Measurements from ENCODE around the gene SYNGAP1. TPM values are rescaled to one million over a fixed set of nuclear protein-coding genes. Genes with fewer than 3 reads are reported as not detected.
"Not testable (repeated sequence)": the region's sequence is repeated elsewhere in the genome, so short reads cannot be mapped to it uniquely, and the experiment has no call there.

The SYNGAP1 gene
- total RNA-seq: 10 to 100 TPM; 82.3 to 83.9 TPM
- 10.8 to 54.0 reads per million in 2 donors for total RNA-seq

DNA sequence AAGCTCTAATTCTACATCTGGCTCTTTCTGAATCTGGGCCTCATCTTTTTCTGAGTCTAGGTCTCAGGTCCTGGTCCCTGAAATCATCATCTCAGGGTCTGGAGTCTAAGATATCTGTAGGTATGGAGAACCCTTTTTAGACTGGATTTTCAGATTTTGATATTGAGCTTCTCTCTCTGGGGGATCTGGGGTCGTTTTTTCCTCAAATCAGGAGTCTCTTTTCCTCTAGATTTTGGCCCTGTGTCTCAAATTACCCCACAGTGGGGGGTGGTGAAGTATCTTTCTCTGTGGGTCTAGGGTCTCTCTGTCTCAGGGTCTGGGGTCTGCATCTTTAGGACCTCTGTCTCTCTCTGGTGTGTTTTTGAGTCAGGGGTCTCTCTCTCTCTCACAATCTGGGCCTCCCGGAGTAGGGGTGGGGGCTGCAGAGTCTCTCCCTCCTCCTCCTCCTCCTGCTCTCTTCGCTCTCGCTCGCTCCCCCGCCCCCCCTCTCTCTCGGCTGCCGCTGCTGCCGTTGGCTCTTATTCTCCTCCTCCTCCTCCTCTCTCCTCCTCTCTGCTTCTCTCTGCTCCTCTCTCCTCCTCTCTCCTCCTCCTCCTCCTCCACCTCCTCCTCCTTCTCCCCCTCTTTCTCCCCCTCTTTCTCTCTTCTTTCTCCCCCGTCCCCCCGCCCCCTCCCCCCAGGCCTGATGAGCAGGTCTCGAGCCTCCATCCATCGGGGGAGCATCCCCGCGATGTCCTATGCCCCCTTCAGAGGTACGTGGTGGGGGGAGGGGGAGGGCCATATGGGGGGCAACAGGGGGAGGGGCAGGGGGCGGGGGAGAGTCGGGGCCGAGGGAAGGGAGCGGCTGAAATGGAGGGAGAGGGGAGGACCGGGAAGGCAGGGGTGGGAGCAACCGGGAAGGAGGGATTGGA, at the start of gene SYNGAP1:
SYNGAP1 (plus strand) TSS at position 486 of the 911 bp plus-strand sequence; CDS start at position 686, 200 bp downstream.
- Mint-ChIP-seq H3K36me3 (ENCODE audit: low read depth) (peaks cover 3% of the 10 kb centered on the region), H3K4me1 (peaks cover 74% of the 10 kb centered on the region), H3K4me3 (peak within 1 kb of the TSS; percentile 97), H3K27me3 (no peaks in the 10 kb centered on the region), H3K27ac (peak within 1 kb of the TSS; percentile 100)
- no peaks in the 10 kb centered on the region for H3K9me3 ChIP-seq (ENCODE audit: control insufficient read depth, low read length, poor library complexity, severe bottlenecking)
- DNase-seq: peak in 1 of 3 donors; percentile 29
- no peak for ATAC-seq

DNA sequence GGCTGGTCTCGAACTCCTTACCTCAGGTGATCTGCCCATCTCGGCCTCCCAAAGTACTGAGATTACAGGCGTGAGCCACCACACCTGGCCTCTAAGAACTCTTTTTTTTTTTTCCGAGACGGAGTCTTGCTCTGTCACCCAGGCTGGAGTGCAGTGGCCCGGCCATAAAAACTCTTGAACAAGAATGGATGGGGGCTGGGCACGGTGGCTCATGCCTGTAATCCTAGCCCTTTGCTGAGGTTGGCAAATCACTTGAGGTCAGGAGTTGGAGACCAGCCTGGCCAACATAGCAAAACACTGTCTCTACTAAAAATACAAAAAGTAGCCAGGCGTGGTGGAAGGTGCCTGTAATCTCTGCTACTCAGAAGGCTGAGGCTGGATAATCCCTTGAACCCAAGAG, 48.0 kb upstream of the SYNGAP1 start:
- H3K4me1 Mint-ChIP-seq; H3K36me3 Mint-ChIP-seq (ENCODE audit: low read depth); ATAC-seq; H3K27me3 Mint-ChIP-seq; H3K9me3 ChIP-seq (ENCODE audit: control insufficient read depth, low read length, poor library complexity, severe bottlenecking); H3K4me3 Mint-ChIP-seq; DNase-seq; H3K27ac Mint-ChIP-seq: not testable (repeated sequence)

GRCh38 chr6:33372526-33373123, 47.2 kb upstream of the SYNGAP1 start:
- H3K4me1 Mint-ChIP-seq: peaks cover 10% of the 10 kb centered on the region

GRCh38 chr6:33373960-33374910, 45.6 kb upstream of the SYNGAP1 start:
- Mint-ChIP-seq H3K4me3 (peak overlapping the region; percentile 58), H3K27me3 (no peaks in the 10 kb centered on the region), H3K4me1 (peaks cover 10% of the 10 kb centered on the region), H3K27ac (peak overlapping the region; percentile 34), H3K36me3 (ENCODE audit: low read depth) (no peaks in the 10 kb centered on the region)
- DNase-seq (no peak), ATAC-seq (no peak)
- H3K9me3 ChIP-seq (ENCODE audit: control insufficient read depth, low read length, poor library complexity, severe bottlenecking): no peaks in the 10 kb centered on the region

More at GRCh38 chr6:33372526-33373123, 47.2 kb upstream of the SYNGAP1 start:
- ATAC-seq (no peak), DNase-seq (no peak)
- H3K27me3 Mint-ChIP-seq: no peaks in the 10 kb centered on the region
- no peak overlapping the region for H3K4me3 Mint-ChIP-seq
- no peaks in the 10 kb centered on the region for H3K9me3 ChIP-seq (ENCODE audit: control insufficient read depth, low read length, poor library complexity, severe bottlenecking)
- no peak overlapping the region for H3K27ac Mint-ChIP-seq
- H3K36me3 Mint-ChIP-seq (ENCODE audit: low read depth): no peaks in the 10 kb centered on the region

DNA sequence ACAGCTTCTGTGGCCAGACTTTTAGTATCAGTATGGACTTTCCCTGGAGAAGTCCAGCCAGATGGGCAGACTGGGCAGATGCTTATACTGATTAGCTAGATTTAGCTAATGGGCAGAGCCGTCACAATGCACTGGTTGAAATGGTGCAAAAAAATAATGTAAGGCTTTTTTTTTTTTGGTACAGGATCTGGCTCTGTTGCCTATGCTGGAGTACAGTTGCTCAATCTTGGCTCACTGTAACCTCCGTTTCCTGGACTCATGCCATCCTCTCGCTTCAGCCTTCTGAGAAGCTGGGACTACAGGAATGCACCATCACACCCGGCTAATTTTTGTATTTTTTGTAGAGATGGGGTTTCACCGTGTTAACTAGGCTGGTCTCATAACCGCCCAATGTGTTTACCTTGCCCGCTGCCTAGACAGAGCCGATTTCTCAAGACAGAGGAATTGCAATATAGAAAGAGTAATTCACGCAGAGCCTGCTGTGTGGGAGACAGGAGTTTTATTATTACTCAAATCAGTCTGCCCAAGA, 44.7 kb upstream of the SYNGAP1 start:
- Mint-ChIP-seq H3K36me3 (ENCODE audit: low read depth) (no peaks in the 10 kb centered on the region), H3K4me1 (peaks cover 10% of the 10 kb centered on the region), H3K4me3 (no peak overlapping the region), H3K27ac (peak overlapping the region; percentile 34), H3K27me3 (no peaks in the 10 kb centered on the region)
- no peak for DNase-seq
- ATAC-seq: no peak
- H3K9me3 ChIP-seq (ENCODE audit: control insufficient read depth, low read length, poor library complexity, severe bottlenecking): no peaks in the 10 kb centered on the region

- H3K27me3 Mint-ChIP-seq: no peaks in the 10 kb centered on the region
- ATAC-seq (no peak), DNase-seq (no peak)
- no peaks in the 10 kb centered on the region for H3K36me3 Mint-ChIP-seq (ENCODE audit: low read depth)
- no peak overlapping the region for H3K27ac Mint-ChIP-seq
- H3K4me1 Mint-ChIP-seq: peaks cover 12% of the 10 kb centered on the region
- no peaks in the 10 kb centered on the region for H3K9me3 ChIP-seq (ENCODE audit: control insufficient read depth, low read length, poor library complexity, severe bottlenecking)
- no peak overlapping the region for H3K4me3 Mint-ChIP-seq
Measured at GRCh38 chr6:33377171-33377570, 42.7 kb upstream of the SYNGAP1 start.

GRCh38 chr6:33379184-33379583, 40.7 kb upstream of the SYNGAP1 start:
- not testable (repeated sequence) for DNase-seq; H3K27ac Mint-ChIP-seq; H3K9me3 ChIP-seq (ENCODE audit: control insufficient read depth, low read length, poor library complexity, severe bottlenecking); H3K4me3 Mint-ChIP-seq; H3K27me3 Mint-ChIP-seq; H3K36me3 Mint-ChIP-seq (ENCODE audit: low read depth); ATAC-seq; H3K4me1 Mint-ChIP-seq

- DNase-seq (no peak), ATAC-seq (no peak)
- Mint-ChIP-seq H3K27ac (no peak overlapping the region), H3K4me1 (peaks cover 5% of the 10 kb centered on the region), H3K36me3 (ENCODE audit: low read depth) (no peaks in the 10 kb centered on the region), H3K27me3 (no peaks in the 10 kb centered on the region), H3K4me3 (no peak overlapping the region)
- no peaks in the 10 kb centered on the region for H3K9me3 ChIP-seq (ENCODE audit: control insufficient read depth, low read length, poor library complexity, severe bottlenecking)
Measured at GRCh38 chr6:33380272-33380981, 39.4 kb upstream of the SYNGAP1 start.

DNA sequence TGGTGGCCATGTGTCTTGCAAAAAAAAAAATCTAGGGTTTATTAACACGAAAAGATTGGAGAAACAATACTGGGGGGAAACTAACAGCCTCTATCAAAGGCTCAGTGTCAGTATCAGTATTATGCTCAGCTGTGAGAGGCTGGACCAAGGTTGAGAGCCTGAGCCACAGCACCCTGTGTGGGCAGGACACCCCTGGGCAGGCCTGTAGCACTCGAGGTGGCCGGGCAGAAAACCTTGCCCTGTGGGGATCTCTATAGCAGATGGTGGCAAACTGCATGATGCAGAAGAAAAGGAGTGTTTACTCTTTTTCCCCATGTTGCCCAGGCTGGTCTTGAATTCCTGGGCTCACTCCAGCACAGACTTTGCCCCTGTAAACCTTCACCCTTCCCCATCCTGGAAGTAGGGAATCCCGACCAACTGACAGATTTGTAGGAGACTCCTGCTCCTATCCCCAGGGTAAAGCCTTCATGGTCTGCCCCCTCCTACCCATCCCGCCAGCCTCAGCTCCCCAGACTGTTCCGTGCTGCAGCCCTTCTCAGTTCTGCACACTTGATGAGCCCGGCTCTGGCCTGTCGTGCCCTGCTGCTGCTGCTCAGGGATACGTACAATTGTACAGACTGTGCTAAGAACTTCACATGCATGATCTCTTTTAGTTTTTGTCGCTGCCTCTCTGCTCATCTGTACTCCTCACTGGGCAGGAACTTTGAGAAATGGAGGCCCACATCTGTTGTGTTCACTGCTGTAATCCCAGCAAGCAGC, 36.3 kb upstream of the SYNGAP1 start:
- Mint-ChIP-seq H3K27ac (peak overlapping the region; percentile 34), H3K4me1 (peaks cover 5% of the 10 kb centered on the region), H3K27me3 (no peaks in the 10 kb centered on the region), H3K4me3 (no peak overlapping the region), H3K36me3 (ENCODE audit: low read depth) (no peaks in the 10 kb centered on the region)
- DNase-seq (no peak), ATAC-seq (no peak)
- no peaks in the 10 kb centered on the region for H3K9me3 ChIP-seq (ENCODE audit: control insufficient read depth, low read length, poor library complexity, severe bottlenecking)

GRCh38 chr6:33384581-33385020, 35.3 kb upstream of the SYNGAP1 start:
- Mint-ChIP-seq H3K36me3 (ENCODE audit: low read depth) (no peaks in the 10 kb centered on the region), H3K4me1 (peaks cover 5% of the 10 kb centered on the region), H3K27me3 (no peaks in the 10 kb centered on the region), H3K27ac (no peak overlapping the region), H3K4me3 (no peak overlapping the region)
- DNase-seq (no peak), ATAC-seq (no peak)
- no peaks in the 10 kb centered on the region for H3K9me3 ChIP-seq (ENCODE audit: control insufficient read depth, low read length, poor library complexity, severe bottlenecking)

- peak overlapping the region; percentile 89 for H3K27ac Mint-ChIP-seq
- no peaks in the 10 kb centered on the region for H3K36me3 Mint-ChIP-seq (ENCODE audit: low read depth)
Measured at GRCh38 chr6:33390173-33390572, 29.7 kb upstream of the SYNGAP1 start.

More at GRCh38 chr6:33390173-33390572, 29.7 kb upstream of the SYNGAP1 start:
- Mint-ChIP-seq H3K4me3 (no peak overlapping the region), H3K4me1 (peaks cover 27% of the 10 kb centered on the region), H3K27me3 (no peaks in the 10 kb centered on the region)
- ATAC-seq: no peak
- no peaks in the 10 kb centered on the region for H3K9me3 ChIP-seq (ENCODE audit: control insufficient read depth, low read length, poor library complexity, severe bottlenecking)
- no peak for DNase-seq

All from T-helper 17 cell (primary cell).